HG03064 (cell line): ENCODE data around the gene NAGS.
"Not testable (repeated sequence)": the region's sequence is repeated elsewhere in the genome, so short reads cannot be mapped to it uniquely, and the experiment has no call there.

Experiments used
- ATAC-seq: cut with Tn5 transposase; IDR thresholded peaks from one replicate; pipeline ENCODE4 v1.9.1; 2021; ENCODE audit warnings: low read depth; ENCODE audit not compliant: unreplicated experiment

The NAGS gene, protein sequence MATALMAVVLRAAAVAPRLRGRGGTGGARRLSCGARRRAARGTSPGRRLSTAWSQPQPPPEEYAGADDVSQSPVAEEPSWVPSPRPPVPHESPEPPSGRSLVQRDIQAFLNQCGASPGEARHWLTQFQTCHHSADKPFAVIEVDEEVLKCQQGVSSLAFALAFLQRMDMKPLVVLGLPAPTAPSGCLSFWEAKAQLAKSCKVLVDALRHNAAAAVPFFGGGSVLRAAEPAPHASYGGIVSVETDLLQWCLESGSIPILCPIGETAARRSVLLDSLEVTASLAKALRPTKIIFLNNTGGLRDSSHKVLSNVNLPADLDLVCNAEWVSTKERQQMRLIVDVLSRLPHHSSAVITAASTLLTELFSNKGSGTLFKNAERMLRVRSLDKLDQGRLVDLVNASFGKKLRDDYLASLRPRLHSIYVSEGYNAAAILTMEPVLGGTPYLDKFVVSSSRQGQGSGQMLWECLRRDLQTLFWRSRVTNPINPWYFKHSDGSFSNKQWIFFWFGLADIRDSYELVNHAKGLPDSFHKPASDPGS

DNA sequence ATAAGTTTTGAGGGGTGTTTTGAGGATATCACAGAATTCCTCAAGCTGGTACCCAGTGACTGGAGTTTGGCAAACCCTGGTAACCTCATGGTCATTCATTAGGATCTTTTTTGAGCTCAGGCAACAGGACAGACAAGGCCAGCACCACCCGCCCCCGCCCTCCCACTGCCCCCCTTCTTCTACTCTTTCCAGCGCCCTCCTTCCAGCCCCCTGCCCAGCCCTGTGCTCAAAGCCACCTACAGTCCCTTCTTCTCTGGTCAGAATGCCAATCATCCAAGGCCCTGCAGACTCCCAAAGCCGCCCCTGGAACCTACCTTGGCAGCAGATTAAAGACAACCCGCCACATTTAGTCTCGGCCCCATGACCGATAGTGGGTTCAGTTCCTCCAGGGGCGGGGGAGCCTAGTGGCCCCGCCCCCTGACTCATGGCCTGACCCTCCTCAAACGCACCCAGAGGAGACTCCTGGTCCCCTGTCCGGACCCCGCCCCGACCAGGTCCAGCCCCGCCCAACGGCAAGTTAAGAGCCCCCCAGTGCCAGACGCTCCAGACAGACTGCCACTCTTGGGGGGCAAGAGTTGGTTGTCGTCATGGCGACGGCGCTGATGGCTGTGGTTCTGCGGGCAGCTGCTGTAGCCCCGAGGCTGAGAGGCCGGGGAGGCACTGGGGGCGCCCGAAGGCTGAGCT, at the start of gene NAGS:
NAGS (plus strand) TSS at position 546 of the 684 bp plus-strand sequence; CDS start at position 588, 42 bp downstream.
- ATAC-seq, result no peak

DNA sequence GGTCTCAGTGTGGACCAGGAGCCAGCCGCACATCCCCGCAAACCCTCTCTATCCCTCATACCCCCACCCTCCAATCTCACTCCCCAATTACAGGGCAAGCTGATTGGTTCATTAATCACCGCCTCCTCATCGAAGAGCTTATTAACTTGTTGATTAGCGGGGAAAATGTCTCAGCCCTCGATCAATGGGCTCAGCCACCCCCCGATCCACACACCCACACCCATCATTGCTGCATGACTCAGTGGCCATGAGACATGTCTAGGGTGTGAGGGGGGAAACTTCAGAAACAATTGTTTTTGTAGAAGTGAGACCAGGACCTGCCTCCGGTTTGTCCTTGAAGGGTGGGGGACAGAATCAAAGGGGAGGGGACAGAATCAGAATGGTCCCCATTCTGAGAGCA, 48.2 kb upstream of the NAGS start:
- no peak for ATAC-seq

DNA sequence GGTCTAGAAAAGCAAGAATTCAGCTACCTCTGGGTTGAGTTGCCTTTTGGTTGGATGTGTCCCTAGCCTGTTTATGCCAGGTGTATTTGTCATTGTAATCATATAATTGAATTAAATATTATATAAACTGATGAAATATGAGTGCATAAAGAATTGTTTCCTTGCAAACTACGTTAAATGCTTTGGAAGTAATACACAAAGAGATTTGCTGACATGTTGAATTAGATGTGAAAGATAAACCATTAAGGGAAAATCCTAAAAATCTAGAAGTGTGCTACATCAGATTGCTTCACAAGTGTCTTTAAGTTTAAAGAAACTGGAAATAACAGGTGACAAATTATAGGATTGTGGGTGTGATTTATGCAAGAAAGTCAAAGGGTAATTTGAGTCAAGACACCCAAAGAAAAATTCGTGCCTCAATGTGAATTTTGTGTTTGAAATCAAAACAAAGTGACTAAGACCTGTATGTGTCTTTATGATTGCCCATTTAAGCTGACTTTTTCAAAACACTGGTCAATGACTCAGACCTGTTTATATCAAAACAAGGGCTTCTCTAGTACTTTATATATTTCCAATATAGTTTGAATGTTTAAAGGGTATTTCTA, 45.6 kb upstream of the NAGS start:
- no peak for ATAC-seq

DNA sequence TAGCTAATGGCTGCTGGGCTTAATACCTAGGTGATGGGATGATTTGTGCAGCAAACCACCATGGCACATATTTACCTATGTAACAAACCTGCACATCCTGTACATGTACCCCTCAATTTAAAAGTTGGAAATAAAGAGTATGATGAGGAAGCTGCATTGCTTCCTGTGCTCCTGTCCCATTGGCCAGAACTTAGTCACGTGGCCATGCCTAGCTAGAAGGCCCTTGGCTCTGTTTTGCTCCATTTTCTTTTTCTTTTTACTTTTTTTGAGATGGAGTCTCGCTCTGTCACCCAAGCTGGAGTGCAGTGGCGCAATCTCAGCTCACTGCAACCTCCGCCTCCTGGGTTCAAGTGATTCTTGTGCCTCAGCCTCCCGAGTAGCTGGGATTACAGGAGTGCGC, 43.1 kb upstream of the NAGS start:
- not testable (repeated sequence) for ATAC-seq

DNA sequence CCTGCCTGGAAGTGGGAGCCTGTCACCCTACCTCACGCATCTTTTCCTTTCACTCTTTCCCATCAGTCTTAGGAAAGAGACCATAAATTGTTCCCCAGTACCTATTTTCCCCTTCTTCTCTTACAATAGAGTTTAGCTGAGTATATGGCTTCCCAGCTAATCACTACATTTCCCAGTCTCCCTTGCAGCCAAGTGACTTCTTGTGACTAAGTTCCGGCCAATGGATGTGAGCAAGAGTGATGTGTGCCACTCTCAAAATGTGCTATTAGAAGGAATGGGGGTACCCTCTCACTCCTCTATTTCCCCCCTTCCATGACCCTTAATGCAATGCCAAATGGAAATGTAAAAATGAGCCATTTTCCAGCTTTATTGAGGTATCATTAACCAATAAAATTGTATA, 42.5 kb upstream of the NAGS start:
- no peak for ATAC-seq

DNA sequence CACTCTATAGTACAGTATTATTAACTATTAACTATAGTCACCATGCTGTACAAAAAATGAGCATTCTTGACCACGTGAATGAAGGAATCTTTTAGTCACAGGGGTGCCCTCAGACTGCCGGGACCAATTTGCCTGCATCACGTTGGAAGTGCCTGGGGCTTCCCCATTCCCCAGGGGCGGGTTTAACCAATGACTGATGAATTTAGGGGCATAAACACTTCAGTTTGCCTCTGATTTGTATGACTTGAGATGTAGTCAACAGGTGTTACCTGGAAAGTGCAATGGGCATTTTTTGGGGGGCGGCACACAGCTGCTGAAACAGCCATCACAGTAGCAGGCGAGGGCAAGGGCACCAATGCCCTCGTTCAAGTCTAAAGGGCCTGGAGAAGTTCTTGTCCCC, 41.9 kb upstream of the NAGS start:
- no peak for ATAC-seq

DNA sequence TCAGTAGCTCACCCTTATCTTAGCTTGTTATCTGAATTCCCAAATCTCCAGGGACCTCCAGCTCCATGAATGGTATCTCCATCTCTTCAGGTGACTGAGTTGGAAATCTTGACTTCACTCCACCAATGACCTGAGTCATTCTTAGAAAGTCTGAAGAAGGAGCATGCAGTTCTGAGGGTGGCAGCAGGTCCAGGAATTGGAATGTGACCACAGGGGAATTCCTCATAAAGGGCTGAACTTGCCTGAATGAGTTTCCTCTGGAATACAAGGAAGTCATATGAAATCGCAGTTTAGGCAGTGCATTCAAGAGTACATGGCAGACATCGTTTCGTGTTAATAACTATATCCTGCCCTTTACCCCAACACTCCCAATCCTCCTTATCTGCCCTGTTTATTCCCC, 38.1 kb upstream of the NAGS start:
- ATAC-seq, result no peak

DNA sequence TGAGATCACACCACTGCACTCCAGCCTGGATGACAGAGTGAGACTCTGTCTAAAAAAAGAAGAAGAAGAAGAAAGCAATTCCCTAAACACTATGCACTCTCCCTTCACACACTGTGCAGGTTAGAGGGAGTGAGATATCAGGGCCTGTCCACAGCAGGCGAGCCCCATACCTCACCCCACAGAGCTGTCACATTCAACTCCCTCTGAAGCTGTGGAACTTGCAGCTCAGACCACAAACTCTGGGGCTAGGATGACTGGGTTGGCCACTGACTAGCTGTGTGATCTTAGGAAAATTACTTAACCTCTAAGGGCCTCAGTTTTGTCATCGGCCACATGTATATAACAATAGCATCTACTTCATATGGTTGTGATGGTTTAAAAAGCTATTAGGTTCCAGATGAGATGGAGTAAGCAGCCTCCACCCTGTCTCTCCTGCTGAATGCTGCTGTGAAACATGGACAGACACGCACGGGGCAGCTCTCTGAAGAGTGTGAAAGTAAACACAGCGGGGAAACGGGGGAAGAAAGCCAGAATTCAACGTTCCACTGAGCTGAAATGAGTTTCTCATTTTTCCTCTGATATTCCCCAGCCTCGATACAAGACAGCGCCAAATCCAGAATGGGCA, 37.1 kb upstream of the NAGS start:
- ATAC-seq, result no peak

DNA sequence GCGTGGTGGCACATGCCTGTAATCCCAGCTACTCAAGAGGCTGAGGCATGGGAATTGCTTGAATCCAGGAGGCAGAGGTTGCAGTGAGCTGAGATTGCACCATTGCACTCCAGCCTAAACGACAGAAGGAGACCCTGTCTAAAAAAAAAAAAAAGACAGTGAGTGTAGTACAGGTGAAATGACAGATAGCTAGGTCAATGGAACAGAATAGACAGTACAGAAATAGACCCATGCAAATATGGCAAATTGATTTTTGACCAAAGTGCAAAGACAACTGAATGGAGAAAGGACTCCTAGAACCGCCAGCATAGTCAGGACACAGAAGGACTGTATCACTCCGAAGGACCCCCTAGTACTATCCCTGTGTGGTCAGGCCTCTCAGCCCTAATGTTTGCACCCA, 34.1 kb upstream of the NAGS start:
- no peak for ATAC-seq

DNA sequence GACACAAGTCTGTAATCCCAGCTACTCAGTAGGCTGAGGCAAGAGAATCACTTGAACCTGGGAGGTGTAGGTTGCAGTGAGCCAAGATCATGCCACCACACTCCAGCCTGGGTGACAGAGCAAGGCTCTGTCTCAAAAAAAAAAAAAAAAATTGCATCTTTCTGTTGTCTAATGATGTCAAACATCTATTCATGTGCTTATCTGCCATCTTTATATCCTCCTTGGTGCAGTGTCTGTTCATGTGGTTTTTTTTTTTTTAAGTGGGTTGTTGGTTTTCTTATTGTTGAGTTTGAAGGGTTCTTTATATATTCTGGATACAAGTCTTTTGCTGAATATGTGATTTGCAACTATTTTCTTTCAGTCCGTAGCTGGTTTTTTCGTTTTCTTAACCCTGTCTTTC, 33.0 kb upstream of the NAGS start:
- ATAC-seq, result not testable (repeated sequence)

DNA sequence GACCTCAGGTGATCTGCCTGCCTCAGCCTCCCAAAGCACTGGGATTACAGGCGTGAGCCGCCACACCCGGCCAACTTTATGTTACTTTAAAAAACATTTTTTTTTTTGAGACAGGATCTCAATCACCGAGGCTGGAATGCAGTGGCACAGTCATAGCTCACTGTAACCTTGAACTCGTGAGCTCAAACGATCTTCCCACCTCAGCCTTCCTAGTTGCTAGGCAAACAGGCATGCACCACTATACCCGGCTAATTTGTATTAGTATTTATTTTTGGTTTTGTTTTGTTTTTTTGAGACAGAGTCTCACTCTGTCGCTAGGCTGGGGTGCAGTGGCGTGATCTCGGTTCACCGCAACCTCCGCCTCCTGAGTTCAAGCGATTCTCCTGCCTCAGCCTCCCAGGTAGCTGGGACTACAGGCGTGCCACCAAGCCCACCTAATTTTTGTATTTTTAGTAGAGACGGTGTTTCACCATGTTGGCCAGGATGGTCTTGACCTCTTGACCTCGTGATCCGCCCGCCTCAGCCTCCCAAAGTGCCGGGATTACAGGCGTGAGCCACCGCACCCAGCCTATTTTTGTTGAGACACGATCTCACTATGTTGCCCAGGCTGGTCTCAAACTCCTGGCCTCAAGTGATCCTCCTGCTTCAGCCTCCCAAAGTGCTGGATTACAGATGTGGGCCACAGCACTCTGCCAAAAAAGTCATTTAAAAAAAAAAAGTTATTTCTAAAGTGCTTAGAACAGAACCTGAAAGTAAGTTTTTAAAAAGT, 31.8 kb upstream of the NAGS start:
- ATAC-seq, result not testable (repeated sequence)

DNA sequence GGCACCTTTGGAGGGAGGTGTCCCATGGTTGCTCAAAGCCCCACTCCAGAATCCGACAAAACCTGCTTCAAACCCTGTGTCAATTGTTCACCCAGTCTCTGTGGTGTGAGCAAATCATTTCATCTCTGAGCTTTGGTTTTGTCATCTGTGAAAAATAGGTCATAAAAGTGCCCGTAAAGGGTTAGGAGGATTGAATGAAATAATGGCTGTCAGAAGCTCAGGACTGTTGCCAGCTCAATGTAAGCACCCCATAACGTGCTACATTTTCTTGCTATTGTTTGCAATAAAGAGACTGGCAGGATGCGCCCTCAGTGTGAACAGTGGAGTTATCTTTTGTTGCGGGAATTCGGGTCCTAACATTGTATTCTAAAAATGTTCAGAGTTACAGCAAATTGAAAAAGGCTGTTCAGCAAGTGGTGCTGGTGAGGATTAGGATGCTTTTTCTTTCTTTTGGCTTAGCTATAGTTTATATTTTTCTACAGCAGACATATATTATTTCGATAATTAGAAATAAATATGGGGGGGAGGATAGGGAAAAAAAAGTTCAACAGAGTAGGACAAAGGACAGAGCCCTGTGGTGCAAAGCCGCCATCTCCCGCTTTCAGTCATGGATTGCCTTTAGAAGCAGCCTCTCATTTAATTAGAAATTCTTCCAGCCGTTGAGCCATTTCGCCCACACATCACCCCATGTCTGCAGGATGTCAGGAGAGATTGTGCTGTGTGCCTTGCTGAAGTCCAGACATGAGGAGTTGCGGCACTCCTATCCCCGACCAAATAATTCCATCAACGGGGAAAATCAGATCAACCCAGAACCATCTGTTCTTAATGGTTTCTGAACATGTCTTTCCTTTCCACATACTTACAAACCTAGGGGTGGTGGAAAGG, 29.8 kb upstream of the NAGS start:
- ATAC-seq, result no peak

DNA sequence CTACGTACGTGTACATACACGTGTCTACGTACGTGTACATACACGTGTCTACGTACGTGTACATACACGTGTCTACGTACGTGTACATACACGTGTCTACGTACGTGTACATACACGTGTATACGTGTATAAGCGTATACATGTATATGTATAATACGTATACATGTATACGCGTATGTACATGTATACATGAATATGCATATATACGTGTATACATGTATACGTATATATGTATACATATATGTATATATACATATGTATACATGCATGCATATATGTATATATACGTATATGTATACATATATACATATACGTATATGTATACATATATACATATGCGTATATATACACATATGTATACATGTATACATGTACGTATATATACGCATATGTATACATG, 28.5 kb upstream of the NAGS start:
- no peak for ATAC-seq

DNA sequence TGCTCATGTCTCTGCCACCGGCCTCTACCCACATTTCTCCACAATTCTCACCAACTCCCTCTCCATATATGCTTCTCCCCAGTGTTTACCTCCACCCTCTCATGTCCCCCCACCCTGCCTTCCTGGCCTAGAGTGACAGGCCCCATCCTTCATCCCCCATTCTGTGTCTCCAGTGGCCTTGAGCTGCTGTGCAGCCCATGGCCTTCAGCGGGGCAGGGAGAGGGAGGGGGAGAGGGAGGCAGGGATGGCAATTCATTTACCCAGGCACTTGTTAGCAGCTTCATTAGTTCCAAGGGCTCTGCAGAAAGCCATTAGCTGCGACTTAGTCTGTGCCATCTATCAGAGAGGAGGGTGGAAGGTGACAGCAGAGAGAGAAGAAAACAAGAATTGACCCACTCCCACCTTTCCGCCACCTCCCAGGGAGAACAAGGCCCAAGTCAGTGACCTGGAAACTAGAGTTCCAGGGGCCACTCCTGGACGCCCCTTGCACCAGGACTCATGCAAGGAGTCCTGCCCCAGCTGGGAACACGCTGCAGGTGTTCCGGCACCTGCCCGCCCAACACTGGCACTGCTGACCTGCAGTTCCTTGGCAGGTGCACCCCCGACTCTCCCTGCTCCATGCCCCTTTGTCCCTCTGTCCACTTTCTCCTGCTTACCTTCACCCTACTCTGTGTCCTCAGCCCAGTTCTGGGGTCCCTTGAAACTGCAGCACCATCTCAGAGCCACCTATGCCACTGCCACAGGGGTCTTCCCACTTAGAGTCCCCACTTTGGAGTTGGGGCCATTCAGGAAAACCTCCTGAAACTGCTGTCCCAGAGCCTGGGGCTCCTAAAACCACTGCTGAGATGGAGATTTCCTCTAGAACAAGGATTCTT, 27.2 kb upstream of the NAGS start:
- ATAC-seq, result no peak

DNA sequence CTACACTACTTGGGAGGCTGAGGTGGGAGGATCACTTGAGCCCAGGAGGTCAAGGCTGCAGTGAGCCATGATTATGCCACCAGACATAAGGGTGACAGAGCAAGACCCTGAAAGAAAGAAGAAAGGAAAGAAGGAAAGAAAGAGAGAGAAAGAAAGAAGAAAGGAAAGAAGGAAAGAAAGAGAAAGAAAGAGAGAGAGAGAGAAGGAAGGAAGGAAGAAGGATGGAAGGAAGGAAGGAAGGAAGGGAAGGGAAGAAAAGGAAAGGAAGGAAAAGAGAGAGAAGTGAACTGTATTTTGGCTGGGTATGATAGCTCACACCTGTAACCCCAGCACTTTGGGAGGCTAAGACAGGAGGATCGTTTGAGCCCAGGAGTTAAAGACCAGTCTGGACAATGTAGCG, 26.3 kb upstream of the NAGS start:
- ATAC-seq, result no peak

DNA sequence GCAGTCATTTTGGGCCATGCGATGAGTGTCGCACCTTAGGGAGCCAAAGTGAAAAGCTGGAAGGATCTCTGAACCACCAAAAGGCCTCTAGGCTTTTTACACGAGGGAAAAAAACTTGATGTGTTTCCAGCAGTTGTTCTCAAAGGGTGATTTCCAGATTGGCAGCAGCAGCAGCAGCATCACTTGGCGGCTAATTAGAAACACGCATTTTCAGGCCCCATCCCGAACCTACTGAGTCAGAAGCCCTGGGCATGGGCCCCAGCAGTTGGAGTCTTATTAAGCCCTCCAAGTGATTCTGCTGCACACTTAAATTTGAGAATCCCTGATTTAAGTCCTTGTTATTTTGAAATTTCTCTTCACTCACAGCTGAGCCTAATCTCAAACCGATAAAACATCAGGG, 25.4 kb upstream of the NAGS start:
- no peak for ATAC-seq

DNA sequence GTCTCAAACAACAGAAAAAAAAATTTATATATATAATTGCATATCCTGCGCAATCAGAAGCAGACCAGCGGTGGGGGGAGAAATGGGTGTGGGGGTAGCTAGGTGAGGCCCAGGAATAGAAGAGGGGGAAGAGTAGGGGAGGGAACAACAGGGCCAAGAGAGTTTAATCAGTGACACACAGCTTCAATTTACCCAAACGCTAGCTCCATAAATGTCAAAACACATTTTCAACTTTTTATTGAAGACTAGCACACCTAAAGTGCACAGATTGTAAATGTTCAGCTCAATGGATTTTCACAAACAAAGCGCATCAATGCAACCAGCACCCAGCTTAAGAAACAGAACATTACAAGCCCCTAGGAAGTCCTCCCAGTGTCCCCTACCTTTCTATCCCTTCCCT, 24.8 kb upstream of the NAGS start:
- no peak for ATAC-seq

DNA sequence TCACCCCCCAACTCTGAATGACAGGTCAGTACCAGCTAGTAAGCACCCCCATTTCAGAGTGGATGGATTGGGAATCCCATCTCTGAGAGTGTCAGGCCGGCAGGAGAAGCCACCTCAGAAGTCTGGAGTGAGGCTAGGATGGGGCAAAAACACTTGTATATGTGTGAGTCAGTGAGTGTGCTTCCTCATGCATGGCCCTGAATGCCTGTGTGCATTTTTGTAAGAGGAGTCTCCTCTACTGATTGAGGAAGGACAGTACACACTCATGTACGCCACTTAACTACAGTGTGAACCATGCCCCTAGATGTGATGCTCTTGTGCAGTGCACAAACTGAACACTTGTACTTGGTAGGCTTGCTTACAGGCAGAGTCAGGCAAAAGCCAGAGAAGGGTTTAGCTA, 22.3 kb upstream of the NAGS start:
- no peak for ATAC-seq

DNA sequence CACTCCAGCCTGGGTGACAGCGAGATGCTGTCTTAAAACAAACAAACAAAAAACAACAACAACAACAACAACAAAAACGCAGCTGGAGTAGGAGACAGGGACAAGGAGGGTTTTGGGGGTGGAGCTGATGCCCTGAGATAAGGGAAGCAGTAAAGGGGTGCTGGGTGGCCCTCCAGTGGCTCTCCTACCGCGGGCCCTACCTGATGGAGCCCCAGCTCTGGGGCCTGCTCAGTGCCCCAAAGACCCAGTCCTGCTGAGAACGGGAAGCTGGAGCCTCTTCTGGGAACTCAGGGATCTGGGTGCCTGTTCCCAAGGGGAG, 21.3 kb upstream of the NAGS start:
- ATAC-seq, result no peak
